Prostate gland (tissue), 2 donors: ENCODE data around the gene OXLD1. TPM values are rescaled to one million over a fixed set of nuclear protein-coding genes. Genes with fewer than 3 reads are reported as not detected.

Source experiments
- DNase-seq: peaks from one replicate; pipeline ENCODE4 v3.0.0-alpha.2; 2019; ENCODE audit warnings: low spot score
- H3K27ac ChIP-seq, 2 donors: fragments of 200-600 bp; sonication (generic); 2 replicates each; pipeline ENCODE4 v1.5.1; 2017 to 2019
- H3K27me3 ChIP-seq: fragments of 200-600 bp; sonication (generic); replicated peaks from 2 replicates; pipeline ENCODE4 v1.5.1; 2019; ENCODE audit not compliant: insufficient read depth
- H3K36me3 ChIP-seq, 2 donors: fragments of 200-600 bp; sonication (generic); 1 replicate in 1 of 2; 2 replicates in 1 of 2; pipeline versions ENCODE4 v1.5.1 to v1.8.1; 2017 to 2019
- H3K4me1 ChIP-seq: fragments of 200-600 bp; sonication (generic); replicated peaks from 2 replicates; pipeline ENCODE4 v1.5.1; 2019
- H3K4me3 ChIP-seq, 2 donors: fragments of 200-600 bp; sonication (generic); 2 replicates each; pipeline ENCODE4 v1.5.1; 2017 to 2019
- H3K9me3 ChIP-seq: fragments of 200-600 bp; sonication (generic); 2 replicates; pipeline ENCODE4 v1.5.1; 2017
- CTCF ChIP-seq, 4 experiments: fragments of 200-600 bp in 2 of 4; fragments of 450-650 bp in 2 of 4; sonication (generic) in 2 of 4; IDR thresholded peaks; 1 replicate in 3 of 4; 2 replicates in 1 of 4; pipeline ENCODE4 v1.5.1; 2016 to 2019; ENCODE audit warnings: antibody characterized with exemption in 4 of 4, mild to moderate bottlenecking in 2 of 4, moderate library complexity in 2 of 4
- POLR2A ChIP-seq: fragments of 450-650 bp; IDR thresholded peaks from one replicate; pipeline ENCODE4 v1.6.1; 2016; ENCODE audit warnings: antibody characterized with exemption, mild to moderate bottlenecking
- POLR2AphosphoS5 ChIP-seq: sonication (generic); formaldehyde crosslinking; IDR thresholded peaks from one replicate; pipeline ENCODE4 v1.6.1; 2017; ENCODE audit warnings: antibody characterized with exemption
- WGBS: methylation state at CpG from one replicate; pipeline ENCODE4 v1.1.5; 2018; 5-methylcytosine and 5-hydroxymethylcytosine counted together
- intact Hi-C: fragments of 100-400 bp; cut with DNase I; formaldehyde crosslinking; loops from one replicate; pipeline ENCODE4 v1.14.2; 2022
- total RNA-seq, 2 donors: library from RNA; depleted of rRNA; stranded (reverse); fragments of >200 nt; gene quantifications; one replicate each; pipeline ENCODE4 v1.1.0, GENCODE V29; 2016

The OXLD1 gene
- 10 to 100 TPM; 52.5 to 59.2 TPM for total RNA-seq

GRCh38 chr17:81666342-81667191 lies at the start of gene OXLD1, which contains the start of gene CCDC137:
Gene OXLD1, minus strand, starts transcription at chr17:81666605. Its CDS starts 28 bp downstream, at chr17:81666577.
Gene CCDC137, plus strand, starts transcription at chr17:81666737. Its CDS starts 30 bp downstream, at chr17:81666767.
- Histone ChIP-seq H3K9me3 (no peaks in the 10 kb centered on the region), H3K4me1 (peaks cover 11% of the 10 kb centered on the region), H3K27me3 (no peaks in the 10 kb centered on the region), H3K27ac (peak within 1 kb of the TSS; percentile 87 to 91), H3K36me3 (peaks cover 0 to 4% of the 10 kb centered on the region in 2 donors), H3K4me3 (peak within 1 kb of the TSS; percentile 98 to 99)
- TF ChIP-seq POLR2A: peak; percentile 79
- TF ChIP-seq POLR2AphosphoS5: peak; percentile 100
- TF ChIP-seq CTCF (IDR thresholded peaks at IDR 0.05): peak in 1 of 4 experiments; percentile 8
- under 1% methylated on average over 88 of the region's 96 CpGs for WGBS
- intact Hi-C loops: no loop called here
- DNase-seq: peak; percentile 96

DNA sequence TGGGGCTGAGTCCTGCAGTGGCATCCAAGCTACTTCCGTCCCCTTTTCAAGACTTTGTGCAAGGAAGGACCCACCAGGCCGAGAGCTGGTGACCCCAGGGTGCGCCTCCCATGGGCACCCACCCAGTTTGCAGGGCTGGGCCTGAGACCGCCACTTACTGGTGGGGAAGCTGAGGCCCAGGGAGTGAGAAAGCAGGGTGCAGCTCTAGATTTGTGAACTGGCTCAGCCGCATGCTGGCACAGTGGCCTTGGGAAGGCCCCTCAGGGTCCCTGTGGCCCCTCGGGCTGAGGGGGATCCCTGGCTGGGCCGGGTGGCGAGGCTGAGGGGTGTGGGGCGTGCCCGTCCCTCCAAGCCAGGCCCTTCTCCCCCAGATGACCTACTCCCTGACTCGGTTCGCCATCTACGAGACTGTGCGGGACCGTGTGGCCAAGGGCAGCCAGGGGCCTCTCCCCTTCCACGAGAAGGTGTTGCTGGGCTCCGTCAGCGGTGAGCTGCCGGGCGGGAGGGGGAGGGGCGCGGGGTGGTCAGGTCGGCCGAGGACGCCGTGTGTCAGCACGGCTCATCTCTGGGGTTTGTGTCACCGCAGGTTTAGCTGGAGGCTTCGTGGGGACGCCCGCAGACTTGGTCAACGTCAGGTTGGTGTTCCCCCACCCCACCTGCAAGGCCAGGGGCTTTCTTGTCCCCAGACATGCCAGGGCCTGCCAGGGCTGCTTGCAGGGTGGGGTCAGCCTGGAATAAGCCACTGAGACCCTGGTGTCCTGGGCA lies 48.9 kb upstream of the OXLD1 start:
- no peak overlapping the region for H3K4me3 ChIP-seq
- H3K9me3 ChIP-seq: no peaks in the 10 kb centered on the region
- peaks cover 21% of the 10 kb centered on the region for H3K4me1 ChIP-seq
- no peaks in the 10 kb centered on the region for H3K36me3 ChIP-seq
- no peak overlapping the region for H3K27ac ChIP-seq
- intact Hi-C loops: no loop called here
- 75% methylated on average over 31 of the region's 32 CpGs for WGBS
- DNase-seq: no peak
- H3K27me3 ChIP-seq: no peaks in the 10 kb centered on the region
- TF ChIP-seq CTCF (IDR thresholded peaks at IDR 0.05): no peak
- no peak for TF ChIP-seq POLR2AphosphoS5
- TF ChIP-seq POLR2A: no peak

GRCh38 chr17:81714412-81715106 lies 48.2 kb upstream of the OXLD1 start:
- Histone ChIP-seq H3K36me3 (no peaks in the 10 kb centered on the region), H3K4me1 (peaks cover 21% of the 10 kb centered on the region), H3K4me3 (no peak overlapping the region), H3K9me3 (no peaks in the 10 kb centered on the region), H3K27ac (no peak overlapping the region), H3K27me3 (no peaks in the 10 kb centered on the region)
- no peak for DNase-seq
- 93% methylated on average over 30 of the region's 39 CpGs for WGBS
- TF ChIP-seq POLR2AphosphoS5 (no peak), CTCF (IDR thresholded peaks at IDR 0.05) (no peak), POLR2A (no peak)
- intact Hi-C loops: no loop called here

DNA sequence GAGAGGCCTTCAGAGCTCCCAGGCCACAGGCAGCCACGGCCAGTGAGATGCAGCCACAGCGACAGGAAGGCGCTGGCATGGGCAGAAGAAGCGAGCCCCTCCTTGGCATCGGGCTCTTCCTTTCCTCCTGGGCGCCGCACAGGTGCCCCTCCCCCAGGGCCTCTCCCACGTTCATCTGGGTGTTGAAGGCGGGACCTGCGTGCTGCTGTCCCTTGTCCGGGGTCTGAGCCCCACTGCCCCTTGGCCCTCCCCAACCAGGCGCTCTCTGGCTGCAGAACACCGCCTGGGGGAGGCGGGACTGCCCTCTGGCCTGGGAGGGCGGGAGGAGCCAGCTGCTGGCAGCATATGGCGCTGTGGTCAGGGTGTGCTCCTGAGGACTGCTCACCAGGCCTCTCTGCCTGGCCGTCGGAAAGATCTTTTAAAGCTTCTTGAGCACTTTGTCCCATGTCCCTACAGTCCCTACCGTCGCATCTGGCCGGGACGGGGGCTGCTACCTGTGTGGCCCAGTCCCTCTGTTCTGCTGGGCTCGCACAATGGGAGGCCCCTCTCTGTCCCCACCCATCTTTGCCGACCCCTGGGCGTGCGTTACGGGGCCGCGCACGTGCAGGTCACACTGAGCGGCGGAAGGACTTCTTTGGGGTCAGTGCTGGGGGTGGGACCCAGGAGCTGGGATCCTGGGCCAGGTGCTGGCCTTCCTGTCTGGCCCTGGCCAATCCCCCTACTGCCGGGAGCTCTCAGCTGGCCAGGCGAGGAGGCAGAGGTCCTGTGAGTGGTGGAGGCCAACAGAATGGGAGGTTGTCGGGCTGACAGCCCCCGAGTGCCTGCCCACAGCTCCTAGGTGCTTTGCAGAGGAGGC lies 47.4 kb upstream of the OXLD1 start:
- intact Hi-C loops: no loop called here
- 59% methylated on average over 36 of the region's 36 CpGs for WGBS
- Histone ChIP-seq H3K36me3 (no peaks in the 10 kb centered on the region), H3K4me1 (peaks cover 21% of the 10 kb centered on the region), H3K27ac (peak overlapping the region; percentile 64 to 75), H3K27me3 (no peaks in the 10 kb centered on the region), H3K9me3 (no peaks in the 10 kb centered on the region), H3K4me3 (peak overlapping the region; percentile 82 to 93)
- TF ChIP-seq POLR2AphosphoS5 (no peak), POLR2A (peak; percentile 28)
- DNase-seq: no peak
